ENCODE data around the gene FUT8. TPM values are rescaled to one million over a fixed set of nuclear protein-coding genes. Genes with fewer than 3 reads are reported as not detected.

Gene FUT8
- total and polyA plus RNA-seq, 2 experiments from 2014 or later: 17.4 to 35.4 TPM

DNA sequence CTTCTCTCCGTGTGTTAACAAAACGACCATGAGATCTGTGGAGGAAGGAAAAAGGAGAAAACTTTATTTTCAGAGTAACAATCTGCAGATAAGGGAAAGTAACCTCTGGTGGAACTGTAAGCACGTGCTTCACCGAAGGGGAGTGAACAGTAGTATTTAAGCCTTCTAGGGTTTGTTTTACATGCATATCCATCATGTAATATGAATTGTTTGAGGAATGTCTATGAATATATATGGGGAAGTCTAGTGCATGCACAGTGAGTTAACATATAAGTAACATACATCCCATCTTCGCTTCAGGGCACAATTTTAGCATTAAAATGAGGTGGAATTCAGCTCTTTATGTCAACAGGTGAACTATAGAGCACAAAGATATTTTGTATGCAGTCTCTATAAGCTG lies 101.1 kb downstream of the FUT8 start:
- no peaks in the 10 kb centered on the region for H3K27me3 ChIP-seq
- no peak for DNase-seq (ENCODE audit: low read depth in 1 of 2, low spot score in 1 of 2)
- no peak overlapping the region for H3K4me3 ChIP-seq
- H3K27ac ChIP-seq: no peak overlapping the region
- H3K36me3 ChIP-seq: no peaks in the 10 kb centered on the region
- TF ChIP-seq CTCF (IDR thresholded peaks at IDR 0.05; ENCODE audit: low read depth, low read length): no peak
- no peaks in the 10 kb centered on the region for H3K9me3 ChIP-seq (ENCODE audit: low read depth)
- no peaks in the 10 kb centered on the region for H3K4me1 ChIP-seq (ENCODE audit: low read depth)

DNA sequence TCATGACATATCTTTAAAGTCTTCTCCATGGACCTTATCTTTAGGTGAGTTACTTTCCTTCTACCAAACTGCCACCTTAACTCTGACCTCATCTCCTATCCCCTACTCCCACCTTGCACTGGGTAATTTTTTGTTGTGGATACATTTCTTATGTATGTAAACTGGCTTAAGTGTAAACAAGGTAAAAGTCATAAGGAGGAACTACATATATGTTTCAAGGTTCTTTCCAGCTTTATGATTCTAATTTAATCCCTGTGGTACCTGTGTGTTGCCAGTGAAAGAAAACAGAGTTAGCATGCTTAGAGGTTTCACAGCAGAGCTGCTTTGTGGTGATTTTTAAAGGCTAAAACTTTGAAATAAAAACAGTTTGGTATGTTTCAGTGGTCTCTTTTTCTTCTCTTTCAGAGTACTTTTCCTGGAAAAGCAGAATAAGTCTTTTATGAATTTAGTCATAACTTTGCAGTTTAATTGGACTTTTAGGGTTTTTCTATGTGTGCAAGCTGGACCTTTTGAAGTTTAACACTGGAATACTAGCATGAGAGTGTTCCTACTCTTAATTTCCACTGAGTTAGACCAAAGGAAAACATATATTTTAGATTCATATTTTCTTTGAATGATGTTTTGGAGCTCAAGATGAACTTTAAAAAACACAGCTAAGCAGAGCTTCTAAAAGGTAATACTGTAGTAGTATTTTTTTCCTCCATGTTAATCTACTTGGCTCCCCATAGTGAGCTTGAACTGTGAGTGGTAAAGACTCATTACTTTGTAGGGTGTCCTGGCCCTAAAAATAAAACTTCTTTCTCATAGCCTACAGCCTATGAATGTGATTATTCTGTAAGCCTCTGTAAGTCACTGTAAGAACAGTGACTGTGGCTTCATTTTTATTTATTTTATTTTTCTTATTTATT lies 105.4 kb downstream of the FUT8 start:
- no peak for DNase-seq (ENCODE audit: low read depth in 1 of 2, low spot score in 1 of 2)
- no peaks in the 10 kb centered on the region for H3K4me1 ChIP-seq (ENCODE audit: low read depth)
- TF ChIP-seq CTCF (IDR thresholded peaks at IDR 0.05; ENCODE audit: low read depth, low read length): no peak
- no peak overlapping the region for H3K27ac ChIP-seq
- H3K4me3 ChIP-seq: no peak overlapping the region
- H3K27me3 ChIP-seq: no peaks in the 10 kb centered on the region
- no peaks in the 10 kb centered on the region for H3K36me3 ChIP-seq
- H3K9me3 ChIP-seq (ENCODE audit: low read depth): no peaks in the 10 kb centered on the region

GRCh38 chr14:65528069-65528468 lies 115.5 kb downstream of the FUT8 start:
- Histone ChIP-seq H3K4me3 (no peak overlapping the region), H3K9me3 (ENCODE audit: low read depth) (no peaks in the 10 kb centered on the region), H3K4me1 (ENCODE audit: low read depth) (no peaks in the 10 kb centered on the region), H3K27me3 (no peaks in the 10 kb centered on the region), H3K36me3 (no peaks in the 10 kb centered on the region), H3K27ac (no peak overlapping the region)
- no peak for DNase-seq (ENCODE audit: low read depth in 1 of 2, low spot score in 1 of 2)
- TF ChIP-seq CTCF (IDR thresholded peaks at IDR 0.05; ENCODE audit: low read depth, low read length): no peak

DNA sequence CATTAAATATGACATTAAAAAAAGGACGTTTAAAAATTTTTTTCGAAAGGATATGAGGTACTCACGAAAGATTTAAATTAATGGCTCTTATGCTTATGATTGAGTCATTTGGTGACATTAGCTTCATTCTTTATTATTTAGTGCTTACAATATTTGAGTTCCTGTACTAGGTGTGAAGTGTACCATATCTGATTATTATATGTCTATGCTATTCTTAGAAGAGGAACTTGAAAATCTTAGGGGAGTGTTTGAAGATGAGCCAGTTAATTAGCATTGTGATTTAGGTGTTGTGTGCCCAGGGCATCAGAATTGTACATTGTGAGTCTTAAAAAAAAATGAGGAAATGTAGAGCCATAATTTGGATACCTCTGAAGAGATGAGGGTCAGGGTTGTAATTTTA lies 118.6 kb downstream of the FUT8 start:
- Histone ChIP-seq H3K27me3 (no peaks in the 10 kb centered on the region), H3K4me1 (ENCODE audit: low read depth) (no peaks in the 10 kb centered on the region), H3K36me3 (no peaks in the 10 kb centered on the region), H3K4me3 (no peak overlapping the region), H3K27ac (no peak overlapping the region), H3K9me3 (ENCODE audit: low read depth) (no peaks in the 10 kb centered on the region)
- DNase-seq (ENCODE audit: low read depth in 1 of 2, low spot score in 1 of 2): no peak
- no peak for TF ChIP-seq CTCF (IDR thresholded peaks at IDR 0.05; ENCODE audit: low read depth, low read length)

GRCh38 chr14:65533736-65534404 lies 121.3 kb downstream of the FUT8 start:
- H3K9me3 ChIP-seq (ENCODE audit: low read depth): no peaks in the 10 kb centered on the region
- no peaks in the 10 kb centered on the region for H3K4me1 ChIP-seq (ENCODE audit: low read depth)

More at GRCh38 chr14:65533736-65534404, 121.3 kb downstream of the FUT8 start:
- Histone ChIP-seq H3K27ac (no peak overlapping the region), H3K4me3 (no peak overlapping the region), H3K36me3 (no peaks in the 10 kb centered on the region), H3K27me3 (no peaks in the 10 kb centered on the region)
- no peak for TF ChIP-seq CTCF (IDR thresholded peaks at IDR 0.05; ENCODE audit: low read depth, low read length)
- DNase-seq (ENCODE audit: low read depth in 1 of 2, low spot score in 1 of 2): no peak

All from cardiac muscle cell (in vitro differentiated cells and primary cell).